Measurements from ENCODE around the gene SMIM20.

GRCh38 chr4:25969374-25970155, 55.5 kb downstream of the SMIM20 start:
- TF ChIP-seq POLR2A (IDR thresholded peaks at IDR 0.05) (no peak), EP300 (IDR thresholded peaks at IDR 0.05) (no peak)
- TF ChIP-seq, protein P1, sequence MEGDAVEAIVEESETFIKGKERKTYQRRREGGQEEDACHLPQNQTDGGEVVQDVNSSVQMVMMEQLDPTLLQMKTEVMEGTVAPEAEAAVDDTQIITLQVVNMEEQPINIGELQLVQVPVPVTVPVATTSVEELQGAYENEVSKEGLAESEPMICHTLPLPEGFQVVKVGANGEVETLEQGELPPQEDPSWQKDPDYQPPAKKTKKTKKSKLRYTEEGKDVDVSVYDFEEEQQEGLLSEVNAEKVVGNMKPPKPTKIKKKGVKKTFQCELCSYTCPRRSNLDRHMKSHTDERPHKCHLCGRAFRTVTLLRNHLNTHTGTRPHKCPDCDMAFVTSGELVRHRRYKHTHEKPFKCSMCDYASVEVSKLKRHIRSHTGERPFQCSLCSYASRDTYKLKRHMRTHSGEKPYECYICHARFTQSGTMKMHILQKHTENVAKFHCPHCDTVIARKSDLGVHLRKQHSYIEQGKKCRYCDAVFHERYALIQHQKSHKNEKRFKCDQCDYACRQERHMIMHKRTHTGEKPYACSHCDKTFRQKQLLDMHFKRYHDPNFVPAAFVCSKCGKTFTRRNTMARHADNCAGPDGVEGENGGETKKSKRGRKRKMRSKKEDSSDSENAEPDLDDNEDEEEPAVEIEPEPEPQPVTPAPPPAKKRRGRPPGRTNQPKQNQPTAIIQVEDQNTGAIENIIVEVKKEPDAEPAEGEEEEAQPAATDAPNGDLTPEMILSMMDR (IDR thresholded peaks at IDR 0.05) = no peak

Data from ovary (tissue), 3 donors.